PC-9 (cell line): ENCODE data around the gene C1orf56. TPM values are rescaled to one million over a fixed set of nuclear protein-coding genes. Genes with fewer than 3 reads are reported as not detected.

ENCODE experiments used
- BruUV-seq: library from RNA; stranded (reverse); fragments of 400-500 nt; replicated peaks from 2 replicates; lab custom pipeline; 2021; lab: Mats Ljungman, UMichigan
- CTCF ChIA-PET: fragments of 300-600 bp; sonication (Branson Sonifier 250); formaldehyde crosslinking; loops from one replicate; lab custom pipeline; 2022; ENCODE audit warnings: antibody characterized with exemption; lab: Charles Lee
- POLR2A ChIA-PET: fragments of 300-600 bp; sonication (Branson Sonifier 250); formaldehyde crosslinking; loops from one replicate; lab custom pipeline; 2022; ENCODE audit warnings: antibody characterized with exemption; ENCODE audit not compliant: unreplicated experiment; lab: Charles Lee
- DNase-seq, 2 experiments: peaks; one replicate each; pipeline versions ENCODE4 v3.0.0 to v3.0.0-alpha.2; 2015 to 2022; ENCODE audit warnings: mixed read lengths in 1 of 2
- H2AFZ ChIP-seq: fragments of 200-600 bp; sonication (generic); 2 replicates; pipeline ENCODE4 v1.8.1; 2017; ENCODE audit warnings: antibody characterized with exemption
- H3F3A ChIP-seq: fragments of 200-600 bp; sonication (generic); 2 replicates; pipeline ENCODE4 v1.8.1; 2017; ENCODE audit warnings: antibody characterized with exemption, mild to moderate bottlenecking, low read depth; ENCODE audit not compliant: insufficient read depth
- H3K27ac ChIP-seq: fragments of 200-600 bp; sonication (generic); 2 replicates; pipeline ENCODE4 v1.6.1; 2016; ENCODE audit warnings: mixed run types
- H3K27me3 ChIP-seq: fragments of 200-600 bp; sonication (generic); 2 replicates; pipeline ENCODE4 v1.6.1; 2016; ENCODE audit warnings: low read depth, mixed run types; ENCODE audit not compliant: insufficient read depth
- H3K36me3 ChIP-seq: fragments of 200-600 bp; sonication (generic); 2 replicates; pipeline ENCODE4 v1.6.1; 2016; ENCODE audit warnings: low read depth, mixed run types
- H3K4me1 ChIP-seq: fragments of 200-600 bp; sonication (generic); replicated peaks from 2 replicates; pipeline ENCODE4 v1.6.1; 2016; ENCODE audit warnings: mixed run types; ENCODE audit not compliant: insufficient read depth
- H3K4me2 ChIP-seq: fragments of 200-600 bp; sonication (generic); 2 replicates; pipeline ENCODE4 v1.6.1; 2017; ENCODE audit warnings: mixed run types
- H3K4me3 ChIP-seq: fragments of 200-600 bp; sonication (generic); 2 replicates; pipeline ENCODE4 v1.6.1; 2016; ENCODE audit warnings: mixed run types
- H3K79me2 ChIP-seq: fragments of 200-600 bp; sonication (generic); 2 replicates; pipeline ENCODE4 v1.6.1; 2017; ENCODE audit warnings: low read depth, mixed run types
- H3K9me2 ChIP-seq: fragments of 200-600 bp; sonication (generic); 2 replicates; pipeline ENCODE4 v1.8.1; 2017; ENCODE audit warnings: mild to moderate bottlenecking; ENCODE audit not compliant: insufficient read depth
- H3K9me3 ChIP-seq: fragments of 200-600 bp; sonication (generic); 2 replicates; pipeline ENCODE4 v1.8.1; 2016; ENCODE audit warnings: low read depth; ENCODE audit not compliant: insufficient read depth
- H4K20me1 ChIP-seq: fragments of 200-600 bp; sonication (generic); 2 replicates; pipeline ENCODE4 v1.8.1; 2017; ENCODE audit not compliant: insufficient read depth
- EZH2 ChIP-seq: fragments of 200-600 bp; sonication (generic); IDR thresholded peaks from 2 replicates; pipeline ENCODE4 v1.8.0; 2017; ENCODE audit warnings: antibody characterized with exemption, low read depth
- intact Hi-C: fragments of 100-400 bp; cut with micrococcal nuclease; formaldehyde crosslinking; loops from one replicate; pipeline ENCODE4 v1.10.0; 2022; ENCODE audit not compliant: unreplicated experiment
- total RNA-seq: library from RNA; stranded (reverse); gene quantifications from 2 replicates; pipeline ENCODE4 v1.2.3, GENCODE V29; 2021
- TF ChIP-seq, protein P1 (sequence below): fragments of 200-600 bp; sonication (generic); conservative IDR thresholded peaks from 2 replicates; pipeline ENCODE4 v1.6.1; 2017; ENCODE audit warnings: mixed run types, antibody characterized with exemption, mild to moderate bottlenecking, moderate library complexity

Gene C1orf56
- total RNA-seq, 1 experiment from 2014 or later = 1.8 TPM

DNA sequence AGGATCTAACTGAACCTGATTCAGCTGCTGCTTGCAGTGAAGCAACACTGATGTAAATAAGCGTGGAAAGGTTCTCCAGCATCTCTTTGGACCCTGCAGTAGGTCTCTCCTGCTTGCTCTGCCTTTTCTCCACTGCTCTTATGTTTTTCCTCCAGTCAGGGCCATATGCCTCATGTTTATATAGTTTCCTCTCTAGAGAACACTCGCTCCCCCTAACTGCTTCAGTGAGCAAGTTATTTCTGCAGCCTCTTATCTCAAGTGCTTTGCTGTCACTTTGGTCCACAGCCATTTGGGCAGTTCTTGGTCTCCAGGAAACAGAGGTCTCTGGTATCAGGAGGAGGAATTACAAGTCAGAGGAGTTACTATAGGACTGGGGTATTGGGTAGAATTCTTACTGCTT is 34.0 kb upstream of the C1orf56 start:
- Histone ChIP-seq H2AFZ (no peak overlapping the region), H3K4me3 (no peak overlapping the region), H3K27ac (no peak overlapping the region), H3F3A (no peaks in the 10 kb centered on the region; the same call in none of the 2 replicates), H3K9me3 (no peaks in the 10 kb centered on the region), H3K79me2 (peaks cover 23% of the 10 kb centered on the region), H3K27me3 (no peaks in the 10 kb centered on the region), H4K20me1 (no peaks in the 10 kb centered on the region), H3K9me2 (no peaks in the 10 kb centered on the region), H3K4me1 (peaks cover 7% of the 10 kb centered on the region; the same call in 1 of the 2 replicates), H3K4me2 (no peak overlapping the region), H3K36me3 (0 out of 2 replicates have a peak, but pooled peaks cover 6% of the 10 kb centered on the region)
- ChIA-PET CTCF (no interaction called here), POLR2A (no interaction called here)
- DNase-seq = no peak
- TF ChIP-seq, protein P1, sequence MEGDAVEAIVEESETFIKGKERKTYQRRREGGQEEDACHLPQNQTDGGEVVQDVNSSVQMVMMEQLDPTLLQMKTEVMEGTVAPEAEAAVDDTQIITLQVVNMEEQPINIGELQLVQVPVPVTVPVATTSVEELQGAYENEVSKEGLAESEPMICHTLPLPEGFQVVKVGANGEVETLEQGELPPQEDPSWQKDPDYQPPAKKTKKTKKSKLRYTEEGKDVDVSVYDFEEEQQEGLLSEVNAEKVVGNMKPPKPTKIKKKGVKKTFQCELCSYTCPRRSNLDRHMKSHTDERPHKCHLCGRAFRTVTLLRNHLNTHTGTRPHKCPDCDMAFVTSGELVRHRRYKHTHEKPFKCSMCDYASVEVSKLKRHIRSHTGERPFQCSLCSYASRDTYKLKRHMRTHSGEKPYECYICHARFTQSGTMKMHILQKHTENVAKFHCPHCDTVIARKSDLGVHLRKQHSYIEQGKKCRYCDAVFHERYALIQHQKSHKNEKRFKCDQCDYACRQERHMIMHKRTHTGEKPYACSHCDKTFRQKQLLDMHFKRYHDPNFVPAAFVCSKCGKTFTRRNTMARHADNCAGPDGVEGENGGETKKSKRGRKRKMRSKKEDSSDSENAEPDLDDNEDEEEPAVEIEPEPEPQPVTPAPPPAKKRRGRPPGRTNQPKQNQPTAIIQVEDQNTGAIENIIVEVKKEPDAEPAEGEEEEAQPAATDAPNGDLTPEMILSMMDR = no peak
- TF ChIP-seq EZH2 = no peak
- intact Hi-C loops = no loop called here
- BruUV-seq = no TSS peak

- H3K4me1 ChIP-seq = no peaks in the 10 kb centered on the region
- no peaks in the 10 kb centered on the region for H3K27me3 ChIP-seq
- no peaks in the 10 kb centered on the region for H4K20me1 ChIP-seq
- CTCF ChIA-PET = interaction anchor here (0.5 to 1.3 kb wide), 5 partner anchors 24 to 131 kb away, joined by 3 to 15 read pairs (median 3); no protein-coding TSS in a partner anchor
- no peaks in the 10 kb centered on the region for H3K9me3 ChIP-seq
- no peak overlapping the region for H3K27ac ChIP-seq
- H2AFZ ChIP-seq = no peak overlapping the region
- H3F3A ChIP-seq = 0 out of 2 replicates have a peak, but pooled peaks cover 4% of the 10 kb centered on the region
- H3K9me2 ChIP-seq = no peaks in the 10 kb centered on the region
- H3K79me2 ChIP-seq = no peaks in the 10 kb centered on the region
- TF ChIP-seq, protein P1 = peak; percentile 79
- no peak for TF ChIP-seq EZH2
- no peak overlapping the region for H3K4me2 ChIP-seq
- peak in 1 of 2 experiments; percentile 62 for DNase-seq
- no peak overlapping the region for H3K4me3 ChIP-seq
- peaks cover 6% of the 10 kb centered on the region; the same call in 1 of the 2 replicates for H3K36me3 ChIP-seq
- no TSS peak for BruUV-seq
- POLR2A ChIA-PET = interaction anchor here (0.5 kb wide), 1 partner anchor 327 kb away, joined by 8 read pairs; the partner anchor contains the start of gene GOLPH3L
- intact Hi-C loops = loop anchor here (1.0 to 2.0 kb wide), 2 partner anchors 24 to 132 kb away; partner anchors contain the start of gene TNFAIP8L2
Observed at GRCh38 chr1:151024540-151025146, 22.9 kb upstream of the C1orf56 start.

DNA sequence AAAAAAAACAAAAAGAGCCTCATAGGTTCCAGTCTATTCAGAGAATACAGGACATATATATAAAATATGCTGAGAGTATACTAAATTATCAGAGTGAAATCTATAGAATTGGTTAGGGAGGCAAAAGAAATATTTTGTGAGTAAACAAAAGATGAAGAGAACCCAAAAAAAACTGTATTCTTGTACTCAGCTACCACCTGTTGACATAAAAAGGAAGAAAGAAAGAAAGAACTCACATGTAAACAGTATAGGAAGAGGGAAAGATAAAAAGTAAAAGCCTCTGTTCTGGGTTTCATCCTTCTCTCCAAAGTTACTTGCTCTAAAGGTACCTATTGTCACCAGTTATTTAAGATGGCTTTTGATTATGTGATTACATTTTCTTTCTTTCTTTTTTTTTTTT is 21.1 kb upstream of the C1orf56 start:
- H3K79me2 ChIP-seq = no peaks in the 10 kb centered on the region
- 0 out of 2 replicates have a peak, but pooled peaks cover 4% of the 10 kb centered on the region for H3F3A ChIP-seq
- H3K4me2 ChIP-seq = no peak overlapping the region
- ChIA-PET CTCF (no interaction called here), POLR2A (no interaction called here)
- no peaks in the 10 kb centered on the region for H3K27me3 ChIP-seq
- TF ChIP-seq, protein P1 = no peak
- no peak for TF ChIP-seq EZH2
- no peak overlapping the region for H2AFZ ChIP-seq
- peaks cover 6% of the 10 kb centered on the region; the same call in 1 of the 2 replicates for H3K36me3 ChIP-seq
- H4K20me1 ChIP-seq = no peaks in the 10 kb centered on the region
- H3K4me1 ChIP-seq = no peaks in the 10 kb centered on the region
- no peak overlapping the region for H3K27ac ChIP-seq
- intact Hi-C loops = no loop called here
- H3K9me2 ChIP-seq = no peaks in the 10 kb centered on the region
- H3K9me3 ChIP-seq = no peaks in the 10 kb centered on the region
- no peak for DNase-seq
- H3K4me3 ChIP-seq = no peak overlapping the region
- BruUV-seq = no TSS peak
